ENCODE measurements around the gene OCA2. TPM values are rescaled to one million over a fixed set of nuclear protein-coding genes. Genes with fewer than 3 reads are reported as not detected.

OCA2 gene
- polyA plus RNA-seq, 1 donor from 2014 or later: not detected

- no peaks in the 10 kb centered on the region for H3K4me1 Mint-ChIP-seq
- H3K36me3 Mint-ChIP-seq: peaks cover 2% of the 10 kb centered on the region
- no peak overlapping the region for H3K27ac Mint-ChIP-seq
- H3K27me3 Mint-ChIP-seq: no peaks in the 10 kb centered on the region
- H3K9me3 Mint-ChIP-seq: peaks cover 11 to 18% (median 14%) of the 10 kb centered on the region in 3 donors
- H3K4me3 Mint-ChIP-seq: no peak overlapping the region
These were observed 164.3 kb downstream of the OCA2 start for GRCh38 chr15:27934782-27935181.

- no peaks in the 10 kb centered on the region for H3K4me1 Mint-ChIP-seq
- H3K27ac Mint-ChIP-seq: no peak overlapping the region
- H3K4me3 Mint-ChIP-seq: no peak overlapping the region
- H3K9me3 Mint-ChIP-seq: peaks cover 11 to 21% (median 14%) of the 10 kb centered on the region in 3 donors
- no peaks in the 10 kb centered on the region for H3K27me3 Mint-ChIP-seq
- H3K36me3 Mint-ChIP-seq: peaks cover 2% of the 10 kb centered on the region
These were observed 165.6 kb downstream of the OCA2 start for GRCh38 chr15:27933562-27933961.

GRCh38 chr15:27932600-27932999 is 166.5 kb downstream of the OCA2 start:
- no peak overlapping the region for H3K4me3 Mint-ChIP-seq
- no peak overlapping the region for H3K27ac Mint-ChIP-seq
- H3K4me1 Mint-ChIP-seq: no peaks in the 10 kb centered on the region
- no peaks in the 10 kb centered on the region for H3K27me3 Mint-ChIP-seq
- peaks cover 2% of the 10 kb centered on the region for H3K36me3 Mint-ChIP-seq
- peaks cover 11 to 22% (median 18%) of the 10 kb centered on the region in 3 donors for H3K9me3 Mint-ChIP-seq

- Mint-ChIP-seq H3K27me3 (no peaks in the 10 kb centered on the region), H3K27ac (no peak overlapping the region), H3K4me3 (no peak overlapping the region), H3K4me1 (no peaks in the 10 kb centered on the region), H3K36me3 (peaks cover 2% of the 10 kb centered on the region), H3K9me3 (peaks cover 8 to 24% (median 9%) of the 10 kb centered on the region in 3 donors)
These were observed 170.7 kb downstream of the OCA2 start for GRCh38 chr15:27928386-27928785.

DNA sequence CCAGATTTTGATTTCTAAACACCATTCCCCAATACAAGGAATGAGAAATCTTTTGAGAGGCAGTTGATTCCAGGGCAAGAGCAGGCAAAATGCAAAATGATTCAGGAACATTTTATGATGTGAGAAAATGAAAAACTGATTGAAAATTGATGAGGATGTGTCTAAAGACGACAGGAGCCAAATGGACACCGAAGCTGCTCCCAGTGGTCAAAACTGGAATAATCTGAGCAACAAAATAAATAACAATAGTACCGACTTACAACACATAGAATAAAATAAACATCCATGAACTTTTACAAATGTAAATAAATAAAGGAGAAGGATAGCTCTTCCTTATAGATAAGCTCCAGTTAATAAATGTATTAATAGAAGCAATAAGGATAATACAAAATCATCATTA is 186.8 kb downstream of the OCA2 start:
- H3K4me3 Mint-ChIP-seq: no peak overlapping the region
- no peaks in the 10 kb centered on the region for H3K36me3 Mint-ChIP-seq
- peaks cover 4 to 27% (median 16%) of the 10 kb centered on the region in 3 donors for H3K9me3 Mint-ChIP-seq
- no peaks in the 10 kb centered on the region for H3K27me3 Mint-ChIP-seq
- no peaks in the 10 kb centered on the region for H3K4me1 Mint-ChIP-seq
- no peak overlapping the region for H3K27ac Mint-ChIP-seq

DNA sequence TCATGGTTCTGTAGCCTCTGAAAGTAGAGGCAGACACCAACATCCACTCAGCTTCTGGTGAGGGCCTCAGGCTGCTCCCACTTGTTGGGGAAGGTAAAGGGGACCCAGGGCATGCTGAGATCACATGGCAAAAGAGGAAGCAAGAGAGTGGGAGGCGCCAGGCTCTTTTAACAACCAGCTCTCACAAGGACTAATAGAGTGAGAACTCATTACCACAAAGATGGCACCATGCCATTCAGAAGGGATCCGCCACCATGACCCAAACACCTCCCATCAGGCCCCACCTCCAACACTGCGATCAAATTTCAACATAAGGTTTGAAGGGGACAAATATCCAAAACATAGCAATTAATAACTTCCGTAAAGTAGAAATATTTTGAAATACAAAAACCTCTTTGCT is 192.3 kb downstream of the OCA2 start:
- peaks cover 1 to 26% (median 20%) of the 10 kb centered on the region in 3 donors for H3K9me3 Mint-ChIP-seq
- H3K27ac Mint-ChIP-seq: no peak overlapping the region
- no peaks in the 10 kb centered on the region for H3K36me3 Mint-ChIP-seq
- no peaks in the 10 kb centered on the region for H3K4me1 Mint-ChIP-seq
- H3K4me3 Mint-ChIP-seq: peak overlapping the region in 1 of 4 donors; percentile 28
- H3K27me3 Mint-ChIP-seq: peaks cover 1% of the 10 kb centered on the region

- Mint-ChIP-seq H3K36me3 (no peaks in the 10 kb centered on the region), H3K27ac (no peak overlapping the region), H3K4me1 (no peaks in the 10 kb centered on the region), H3K4me3 (no peak overlapping the region), H3K9me3 (peaks cover 0 to 16% (median 13%) of the 10 kb centered on the region in 3 donors), H3K27me3 (peaks cover 5% of the 10 kb centered on the region)
These were observed 195.7 kb downstream of the OCA2 start for GRCh38 chr15:27903405-27903804.

GRCh38 chr15:27902680-27903385 is 196.3 kb downstream of the OCA2 start:
- H3K27ac Mint-ChIP-seq: no peak overlapping the region
- H3K4me3 Mint-ChIP-seq: no peak overlapping the region
- H3K36me3 Mint-ChIP-seq: no peaks in the 10 kb centered on the region

GRCh38 chr15:27899583-27900285 is 199.4 kb downstream of the OCA2 start:
- H3K9me3 Mint-ChIP-seq: peaks cover 6 to 13% (median 12%) of the 10 kb centered on the region in 3 donors
- H3K36me3 Mint-ChIP-seq: no peaks in the 10 kb centered on the region
- no peak overlapping the region for H3K27ac Mint-ChIP-seq
- H3K4me3 Mint-ChIP-seq: no peak overlapping the region
- H3K27me3 Mint-ChIP-seq: peaks cover 5% of the 10 kb centered on the region
- no peaks in the 10 kb centered on the region for H3K4me1 Mint-ChIP-seq

More at GRCh38 chr15:27902680-27903385, 196.3 kb downstream of the OCA2 start:
- Mint-ChIP-seq H3K4me1 (no peaks in the 10 kb centered on the region), H3K27me3 (peaks cover 5% of the 10 kb centered on the region), H3K9me3 (peaks cover 5 to 15% (median 13%) of the 10 kb centered on the region in 3 donors)

GRCh38 chr15:27897481-27897880 is 201.6 kb downstream of the OCA2 start:
- no peaks in the 10 kb centered on the region for H3K4me1 Mint-ChIP-seq
- peaks cover 3% of the 10 kb centered on the region for H3K27me3 Mint-ChIP-seq
- H3K36me3 Mint-ChIP-seq: peaks cover 3% of the 10 kb centered on the region
- H3K27ac Mint-ChIP-seq: no peak overlapping the region
- H3K4me3 Mint-ChIP-seq: no peak overlapping the region
- peaks cover 6 to 18% (median 9%) of the 10 kb centered on the region in 3 donors for H3K9me3 Mint-ChIP-seq

- Mint-ChIP-seq H3K27ac (no peak overlapping the region), H3K4me3 (no peak overlapping the region), H3K9me3 (peaks cover 8 to 34% (median 21%) of the 10 kb centered on the region in 3 donors), H3K27me3 (no peaks in the 10 kb centered on the region), H3K4me1 (no peaks in the 10 kb centered on the region), H3K36me3 (peaks cover 5% of the 10 kb centered on the region)
These were observed 204.5 kb downstream of the OCA2 start for GRCh38 chr15:27894645-27895044.

- Mint-ChIP-seq H3K4me3 (no peak overlapping the region), H3K36me3 (peaks cover 7% of the 10 kb centered on the region), H3K4me1 (no peaks in the 10 kb centered on the region), H3K27ac (no peak overlapping the region), H3K9me3 (peaks cover 2 to 27% (median 26%) of the 10 kb centered on the region in 3 donors), H3K27me3 (no peaks in the 10 kb centered on the region)
These were observed 209.9 kb downstream of the OCA2 start for GRCh38 chr15:27889258-27889657.

- peaks cover 0 to 19% (median 13%) of the 10 kb centered on the region in 3 donors for H3K9me3 Mint-ChIP-seq
- no peaks in the 10 kb centered on the region for H3K27me3 Mint-ChIP-seq
- peaks cover 2% of the 10 kb centered on the region for H3K36me3 Mint-ChIP-seq
- no peaks in the 10 kb centered on the region for H3K4me1 Mint-ChIP-seq
- no peak overlapping the region for H3K4me3 Mint-ChIP-seq
- no peak overlapping the region for H3K27ac Mint-ChIP-seq
These were observed 213.9 kb downstream of the OCA2 start for GRCh38 chr15:27885201-27885600.

- Mint-ChIP-seq H3K4me1 (no peaks in the 10 kb centered on the region), H3K4me3 (no peak overlapping the region), H3K27me3 (no peaks in the 10 kb centered on the region), H3K36me3 (peaks cover 2% of the 10 kb centered on the region), H3K9me3 (peaks cover 0 to 14% (median 10%) of the 10 kb centered on the region in 3 donors), H3K27ac (no peak overlapping the region)
These were observed 214.4 kb downstream of the OCA2 start for GRCh38 chr15:27884726-27885125.

DNA sequence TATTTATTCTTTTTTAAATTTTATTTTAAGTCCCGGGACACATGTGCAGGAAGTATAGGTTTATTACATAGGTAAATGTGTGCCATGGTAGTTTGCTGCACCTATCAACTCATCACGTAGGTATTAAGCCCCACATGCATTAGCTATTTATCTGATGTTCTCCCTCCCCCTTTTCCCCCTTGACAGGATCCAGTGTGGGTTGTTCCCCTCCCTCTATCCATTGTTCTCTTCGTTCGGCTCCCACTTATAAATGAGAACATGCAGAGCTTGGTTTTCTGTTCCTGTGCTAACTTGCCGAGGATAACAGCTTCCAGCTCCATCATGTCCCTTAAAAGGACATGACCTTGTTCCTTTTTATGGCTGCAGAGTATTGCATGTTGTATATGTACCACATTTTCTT is 220.3 kb downstream of the OCA2 start:
- Mint-ChIP-seq H3K4me1 (no peaks in the 10 kb centered on the region), H3K9me3 (peaks cover 0 to 7% (median 5%) of the 10 kb centered on the region in 3 donors), H3K36me3 (no peaks in the 10 kb centered on the region), H3K27me3 (no peaks in the 10 kb centered on the region), H3K4me3 (no peak overlapping the region), H3K27ac (no peak overlapping the region)

Measured in IgD-negative memory B cell (primary cell).